ENCODE data around the gene LANCL2.
"Not testable (repeated sequence)": the region's sequence is repeated elsewhere in the genome, so short reads cannot be mapped to it uniquely, and the experiment has no call there.

LANCL2 gene, protein sequence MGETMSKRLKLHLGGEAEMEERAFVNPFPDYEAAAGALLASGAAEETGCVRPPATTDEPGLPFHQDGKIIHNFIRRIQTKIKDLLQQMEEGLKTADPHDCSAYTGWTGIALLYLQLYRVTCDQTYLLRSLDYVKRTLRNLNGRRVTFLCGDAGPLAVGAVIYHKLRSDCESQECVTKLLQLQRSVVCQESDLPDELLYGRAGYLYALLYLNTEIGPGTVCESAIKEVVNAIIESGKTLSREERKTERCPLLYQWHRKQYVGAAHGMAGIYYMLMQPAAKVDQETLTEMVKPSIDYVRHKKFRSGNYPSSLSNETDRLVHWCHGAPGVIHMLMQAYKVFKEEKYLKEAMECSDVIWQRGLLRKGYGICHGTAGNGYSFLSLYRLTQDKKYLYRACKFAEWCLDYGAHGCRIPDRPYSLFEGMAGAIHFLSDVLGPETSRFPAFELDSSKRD

DNA sequence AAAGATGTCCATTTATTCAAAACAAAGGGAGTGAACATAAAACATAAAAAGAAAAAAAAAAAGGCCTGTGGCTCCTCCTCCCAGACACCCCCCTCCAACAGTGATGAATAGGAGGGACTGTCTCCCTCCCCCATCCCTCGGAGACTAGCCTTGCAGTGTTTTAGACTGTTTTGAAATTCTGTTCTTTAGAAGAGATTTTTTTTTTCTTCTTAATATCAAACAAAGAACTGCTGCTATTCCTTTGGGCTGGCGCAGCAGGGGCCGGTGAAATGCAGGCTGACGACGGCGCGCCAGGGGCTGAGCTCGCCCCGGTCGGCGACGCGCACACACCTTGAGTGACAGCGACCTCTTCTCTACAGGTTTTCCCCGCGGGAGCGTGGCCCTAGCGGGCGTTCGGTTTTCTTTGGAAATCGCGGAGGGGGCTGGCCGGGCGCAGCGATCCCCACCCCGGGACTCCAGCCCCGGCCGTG is at the start of gene LANCL2:
TSS of gene LANCL2 (plus strand) at position 133 of the 470 bp plus-strand sequence. CDS start 689 bp downstream, outside the sequence.
- no peak for DNase-seq

DNA sequence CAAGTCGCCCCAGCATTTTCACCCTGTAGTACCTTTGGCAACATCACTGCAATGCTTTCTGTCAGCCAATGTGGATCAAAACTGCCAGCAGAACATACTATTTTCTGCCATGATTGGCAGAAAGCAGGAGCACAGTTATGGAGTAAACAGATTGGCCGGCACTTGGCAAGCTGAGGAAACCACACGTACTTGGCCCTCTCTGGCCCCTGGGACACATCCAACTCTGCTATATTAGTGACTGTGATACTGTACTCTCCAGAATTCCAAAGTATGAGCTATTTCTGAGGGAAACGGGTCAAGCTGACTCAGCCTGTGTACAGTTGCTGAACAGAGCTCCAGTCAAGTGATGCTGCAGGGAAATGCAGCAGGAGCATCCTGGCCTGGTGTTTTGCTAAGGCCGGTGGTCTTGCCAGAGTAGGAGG is 39.8 kb upstream of the LANCL2 start:
- no peak for DNase-seq

DNA sequence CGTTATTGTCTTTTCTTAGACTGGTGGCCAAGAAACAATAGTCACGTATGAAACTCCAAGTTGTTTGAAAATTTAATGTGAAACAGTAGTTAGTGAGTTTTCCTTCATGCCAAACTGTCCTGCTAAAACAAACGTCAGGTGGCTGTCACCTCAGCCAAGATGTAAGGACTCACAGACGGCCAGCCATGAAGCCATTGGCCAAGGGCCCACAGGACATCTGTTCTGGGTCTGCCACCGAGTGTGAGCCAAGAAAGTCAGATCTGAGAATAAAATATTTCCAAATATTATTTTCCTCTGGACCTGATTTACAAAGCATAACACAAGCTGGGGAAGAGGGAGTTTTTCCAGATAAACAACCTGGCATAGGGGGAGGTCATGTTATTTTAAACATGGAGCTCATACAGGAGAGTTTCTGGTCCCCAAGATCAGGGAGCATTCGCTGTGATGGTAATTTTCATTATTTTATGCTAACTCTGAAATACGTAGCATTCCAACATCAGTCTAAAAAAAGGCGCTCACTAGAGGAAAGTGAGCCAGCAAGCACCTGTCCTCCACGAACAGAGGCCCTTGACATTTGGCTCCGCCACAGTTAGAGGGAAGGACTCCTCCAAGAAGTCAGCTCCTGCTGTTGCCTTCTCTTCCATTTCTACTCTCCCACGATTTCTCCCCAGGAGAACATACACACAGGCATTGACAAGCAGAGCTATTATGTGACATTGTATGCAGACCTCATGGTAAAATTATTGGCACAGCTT is 38.9 kb upstream of the LANCL2 start:
- no peak for DNase-seq

DNA sequence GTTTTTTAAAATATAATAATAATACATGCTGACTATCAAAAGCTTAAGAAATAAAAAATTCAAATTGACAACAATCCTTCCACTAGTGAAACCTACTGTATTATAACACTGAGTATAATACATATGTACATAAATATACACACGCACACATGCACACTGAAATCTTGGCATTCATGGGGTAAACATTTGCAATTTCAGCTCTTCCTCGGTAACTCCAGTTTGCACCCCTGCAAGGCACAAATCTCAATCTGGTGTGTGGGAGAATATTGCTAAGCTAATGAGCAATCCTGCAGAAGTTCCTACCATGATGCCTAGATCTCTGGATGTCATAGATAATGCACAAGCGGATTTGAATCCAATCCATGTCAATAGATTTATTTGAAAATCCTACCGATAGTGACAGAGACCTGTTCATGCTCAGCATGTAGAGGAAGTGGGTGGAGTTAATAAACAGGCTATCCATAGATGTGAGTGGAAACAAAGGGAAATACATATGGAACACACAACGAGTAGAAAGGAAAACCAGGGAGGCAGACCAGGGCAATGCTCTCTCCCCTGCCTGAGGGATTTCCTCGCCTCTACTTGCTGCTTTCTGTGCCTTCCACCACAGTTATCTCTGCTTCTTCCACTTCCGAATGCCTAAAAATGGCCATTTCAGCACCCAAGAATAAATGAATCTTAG is 38.1 kb upstream of the LANCL2 start:
- no peak for DNase-seq

DNA sequence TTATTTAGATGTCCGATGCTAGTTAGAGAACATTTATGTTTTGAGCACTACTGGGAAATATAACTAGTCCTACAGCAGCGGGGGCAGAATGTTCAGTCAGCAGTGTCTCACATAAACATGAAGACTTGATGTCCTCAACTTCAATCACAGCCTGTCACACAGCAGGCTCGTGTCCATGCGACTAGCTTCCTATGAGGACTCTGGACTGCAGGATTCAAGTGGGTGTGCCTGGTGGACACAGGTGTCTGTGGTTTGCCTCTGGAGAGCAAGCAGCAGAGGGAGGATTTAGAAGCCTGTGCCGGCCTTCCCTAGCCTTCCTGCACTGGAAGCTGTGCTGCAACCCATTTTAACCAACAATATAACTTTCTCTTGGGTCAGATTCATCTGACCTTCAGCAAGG is 30.0 kb upstream of the LANCL2 start:
- DNase-seq = no peak

DNA sequence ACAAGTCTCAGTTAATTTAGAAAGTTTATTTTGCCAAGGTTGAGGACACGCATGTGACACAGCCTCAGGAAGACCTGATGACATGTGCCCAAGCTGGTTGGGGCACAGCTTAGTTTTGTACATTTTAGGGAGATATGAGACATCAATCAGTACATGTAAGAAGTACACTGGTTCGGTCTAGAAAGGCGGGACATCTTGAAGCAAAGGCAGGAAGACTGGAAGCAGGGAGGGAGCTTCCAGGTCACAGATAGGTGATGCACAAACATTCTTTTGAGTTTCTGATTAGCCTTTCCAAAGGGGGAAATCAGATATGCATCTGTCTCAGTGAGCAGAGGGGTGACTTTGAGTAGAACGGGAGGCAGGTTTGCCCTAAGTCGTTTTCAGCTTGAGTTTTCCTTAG is 29.4 kb upstream of the LANCL2 start:
- no peak for DNase-seq

DNA sequence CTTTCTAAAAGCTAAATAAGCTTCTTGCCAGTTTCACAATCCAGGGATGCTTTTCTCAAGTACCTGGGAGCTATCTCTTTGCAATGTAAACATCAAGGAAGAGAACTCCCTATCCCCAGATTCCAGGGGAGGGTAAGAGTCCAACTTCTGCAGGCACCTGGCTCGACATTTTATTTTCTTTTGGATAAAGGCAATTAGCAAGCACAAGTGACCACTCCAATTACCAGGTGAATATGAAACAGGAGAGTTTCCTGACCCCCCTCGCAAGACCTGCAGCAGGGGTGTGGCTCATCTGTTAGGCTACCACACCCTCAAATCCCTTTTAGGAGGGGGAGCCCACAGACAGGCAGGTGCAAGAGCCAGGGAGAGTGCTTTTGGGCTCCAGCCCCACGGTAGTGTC is 28.6 kb upstream of the LANCL2 start:
- DNase-seq = no peak

DNA sequence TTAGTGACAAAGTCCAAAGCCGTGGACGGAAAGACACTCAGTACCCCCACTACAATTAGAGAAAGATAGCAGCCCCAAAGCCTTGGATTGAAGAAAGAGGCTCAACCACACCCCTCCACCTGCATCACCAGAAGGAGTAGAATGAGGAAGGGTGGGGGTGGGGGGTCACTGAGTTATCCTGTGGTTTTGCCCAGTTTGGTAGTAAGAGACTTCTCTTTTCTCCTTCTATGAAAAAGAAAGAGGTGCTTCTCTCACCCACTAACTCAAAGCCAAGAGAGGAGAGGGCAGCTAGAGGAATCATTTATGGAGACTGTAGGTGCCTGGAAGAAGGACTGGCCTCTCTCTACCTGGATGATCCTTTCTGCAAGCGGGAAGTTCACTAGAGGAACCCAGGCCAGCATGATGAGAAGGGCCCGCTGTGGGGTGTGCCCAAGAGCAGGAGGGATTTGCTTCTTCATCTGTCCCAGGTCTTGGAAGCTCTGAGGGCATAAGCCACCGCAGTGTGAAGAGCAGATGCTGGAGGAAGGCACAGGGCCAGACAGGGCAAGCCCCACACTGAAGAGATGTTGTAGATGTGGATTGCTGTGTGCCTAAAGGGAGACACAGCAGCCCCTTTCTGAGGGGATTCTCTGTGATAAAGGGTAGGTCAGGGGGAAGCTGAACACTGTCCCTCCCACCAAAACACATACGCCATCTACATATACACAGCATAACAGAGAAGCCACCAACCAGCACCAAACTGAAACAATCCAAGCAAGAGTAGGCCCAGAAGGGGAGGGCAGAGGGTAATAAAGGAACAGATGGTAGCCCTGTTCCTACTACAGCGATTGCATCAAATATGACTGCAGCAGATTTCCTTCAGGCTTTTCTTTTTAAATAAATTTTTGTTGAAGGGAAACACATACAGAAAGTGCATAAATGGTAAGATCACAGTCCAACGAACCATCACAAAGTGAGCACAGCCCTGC is 25.8 kb upstream of the LANCL2 start:
- DNase-seq = no peak

DNA sequence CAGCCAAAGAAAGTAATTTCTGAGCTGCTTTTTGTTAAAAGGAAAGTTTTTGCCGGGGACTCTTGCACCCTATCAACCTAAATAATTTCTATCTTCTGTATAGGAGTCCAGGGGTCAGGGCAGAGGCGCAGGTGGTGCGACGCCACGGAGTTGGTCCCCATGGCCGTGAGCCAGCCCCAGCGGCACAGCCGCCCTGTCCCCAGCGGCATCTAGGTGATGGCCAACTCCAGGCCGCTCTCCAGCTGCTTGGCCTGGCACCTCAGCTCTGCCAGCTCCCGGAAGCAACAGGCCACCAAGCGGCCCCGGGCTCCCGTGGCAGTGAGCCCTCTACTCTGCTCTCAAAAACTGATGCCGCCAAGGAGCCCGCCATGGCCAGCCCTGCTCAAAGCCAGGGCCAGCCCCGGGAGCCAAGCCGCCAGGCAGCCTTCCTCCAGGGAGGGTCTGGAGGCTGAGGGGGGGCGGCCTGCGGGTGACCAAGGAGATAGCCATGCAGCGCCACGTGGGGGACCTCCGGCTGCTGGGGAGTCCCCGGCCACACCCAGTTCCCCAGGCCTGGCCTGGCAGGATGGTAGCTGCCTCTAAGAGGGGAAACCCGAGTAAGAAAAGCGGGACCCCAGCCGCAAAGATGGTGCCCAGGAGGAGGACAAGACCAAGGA is 22.8 kb upstream of the LANCL2 start:
- no peak for DNase-seq

DNA sequence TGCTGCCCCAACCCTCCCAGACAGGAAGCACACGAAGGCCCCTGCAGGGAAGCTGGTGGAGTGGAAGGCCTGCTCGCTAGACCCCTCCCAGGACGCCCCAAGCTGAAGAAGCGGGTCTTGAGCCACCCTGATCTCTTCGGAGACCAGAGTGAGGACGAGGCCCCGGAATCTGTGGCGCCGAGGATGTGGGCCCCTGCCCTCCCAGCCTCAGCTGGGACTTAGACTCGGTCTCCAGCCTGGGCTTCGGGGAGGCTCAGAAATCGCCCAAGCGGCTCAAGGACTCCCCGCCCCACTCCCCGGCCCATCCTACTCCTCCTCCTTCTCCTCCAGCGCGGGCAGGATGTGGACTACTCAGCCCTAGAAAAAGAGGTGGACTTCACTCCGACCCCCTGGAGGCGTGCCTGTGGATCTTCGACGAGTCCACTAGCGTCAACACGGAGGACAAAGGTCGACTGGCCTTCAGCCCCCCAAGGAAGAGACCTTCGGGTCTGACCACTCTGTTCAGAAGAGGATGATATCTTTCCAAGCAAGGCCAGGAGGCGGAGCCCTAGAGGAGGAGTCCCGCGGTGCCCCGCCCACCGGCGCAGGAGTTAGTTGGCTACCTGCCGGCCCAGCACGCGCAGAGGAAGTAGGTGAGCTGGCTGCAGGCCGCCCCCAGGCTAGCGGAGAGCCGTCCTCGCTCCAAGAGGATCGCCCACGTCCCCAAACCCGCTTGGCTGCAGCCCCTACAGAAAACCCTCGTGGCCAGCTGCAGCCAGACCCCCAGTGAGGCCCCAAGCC is 21.9 kb upstream of the LANCL2 start:
- no peak for DNase-seq

DNA sequence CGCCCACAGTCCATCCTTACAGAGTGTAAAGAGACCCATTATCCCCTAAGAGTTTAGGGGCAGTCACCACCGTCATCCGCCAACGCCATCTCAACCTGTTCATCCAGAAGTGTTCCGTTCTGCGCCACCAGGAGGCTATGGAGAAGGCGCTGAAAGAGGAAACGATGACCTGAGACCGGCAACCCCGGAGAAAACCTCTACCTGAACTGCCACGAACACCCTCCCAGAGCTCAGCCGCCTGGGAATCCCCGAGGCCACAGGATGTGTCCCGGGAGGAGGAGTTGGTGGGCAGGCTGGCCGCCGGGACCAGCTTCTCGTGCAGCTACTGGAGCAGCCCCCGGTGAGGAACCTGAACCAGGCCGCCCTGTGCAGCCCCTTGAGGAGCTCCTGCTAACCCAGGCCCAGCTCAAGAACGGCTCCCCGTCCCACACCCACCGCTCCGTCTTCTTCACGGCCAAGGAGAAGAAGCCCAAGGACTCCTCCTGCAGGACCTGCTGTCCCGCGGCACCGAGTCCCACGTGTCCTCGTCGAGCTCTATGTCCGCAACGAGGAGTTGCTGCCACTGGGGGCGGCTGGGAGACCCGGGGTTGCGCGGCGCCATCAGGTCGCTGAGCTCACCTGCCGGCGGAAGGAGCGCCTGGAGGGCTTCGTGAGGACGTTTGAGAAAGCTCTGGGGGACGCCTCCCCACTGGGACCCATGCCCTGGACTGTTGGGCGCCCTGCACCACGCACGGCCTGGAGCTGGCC is 21.1 kb upstream of the LANCL2 start:
- DNase-seq = no peak

DNA sequence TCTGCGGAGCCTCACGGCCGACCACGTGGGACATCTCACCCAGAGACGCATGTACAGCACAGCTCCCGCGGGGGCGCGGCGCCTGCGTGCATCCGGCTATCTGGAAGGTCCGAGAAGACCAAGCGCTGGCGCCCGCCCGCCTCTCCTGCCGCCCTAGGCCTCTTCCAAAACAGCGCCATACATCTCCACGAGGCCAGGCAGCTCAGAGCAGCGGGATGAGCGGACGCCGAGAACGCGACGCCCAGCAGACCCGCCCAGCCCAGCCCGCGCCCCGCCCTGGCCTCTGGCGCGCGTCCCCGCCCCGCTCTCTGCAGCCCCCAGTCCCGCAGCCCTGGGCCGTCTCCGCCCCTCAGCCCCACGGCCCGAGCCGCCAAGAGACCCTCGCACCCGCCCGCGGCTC is 20.3 kb upstream of the LANCL2 start:
- DNase-seq = no peak

DNA sequence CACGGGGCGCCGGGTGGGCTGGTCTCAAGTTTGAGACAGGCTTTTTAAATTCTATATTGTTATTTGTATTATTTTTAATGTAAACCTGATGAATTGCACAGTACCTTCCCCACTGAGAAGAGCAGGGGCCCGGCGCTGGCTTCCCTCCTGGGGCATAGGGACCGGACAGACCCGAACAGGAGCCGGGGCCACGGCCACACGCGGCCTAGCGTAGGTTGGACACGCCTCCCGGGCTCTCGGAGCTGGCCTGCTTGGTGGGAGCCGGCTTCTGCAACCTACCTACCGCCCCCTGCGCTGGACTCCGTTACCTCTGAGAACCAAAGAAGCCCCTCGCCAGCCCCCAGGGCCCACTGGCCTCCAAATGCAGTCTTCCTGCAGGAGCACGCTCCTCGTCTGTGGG is 19.8 kb upstream of the LANCL2 start:
- no peak for DNase-seq

DNA sequence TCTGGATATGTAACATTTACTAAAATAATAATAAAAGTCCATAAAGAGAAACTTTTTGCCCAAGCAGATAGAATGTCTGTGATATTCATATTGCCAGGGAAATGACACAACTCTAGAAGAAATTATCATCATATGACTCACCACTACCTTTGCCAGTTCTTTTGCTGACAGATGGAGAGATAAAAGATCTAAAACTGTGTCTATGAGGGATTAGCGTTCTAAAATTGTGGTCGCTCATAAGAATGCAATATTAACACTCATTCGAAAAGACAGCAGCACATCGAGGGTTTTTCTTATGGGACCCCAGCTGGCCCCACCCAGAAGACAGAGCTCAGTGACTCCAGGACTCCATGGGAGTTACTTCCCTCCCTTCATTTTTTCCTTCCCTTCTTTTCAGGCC is 16.6 kb upstream of the LANCL2 start:
- DNase-seq = no peak

DNA sequence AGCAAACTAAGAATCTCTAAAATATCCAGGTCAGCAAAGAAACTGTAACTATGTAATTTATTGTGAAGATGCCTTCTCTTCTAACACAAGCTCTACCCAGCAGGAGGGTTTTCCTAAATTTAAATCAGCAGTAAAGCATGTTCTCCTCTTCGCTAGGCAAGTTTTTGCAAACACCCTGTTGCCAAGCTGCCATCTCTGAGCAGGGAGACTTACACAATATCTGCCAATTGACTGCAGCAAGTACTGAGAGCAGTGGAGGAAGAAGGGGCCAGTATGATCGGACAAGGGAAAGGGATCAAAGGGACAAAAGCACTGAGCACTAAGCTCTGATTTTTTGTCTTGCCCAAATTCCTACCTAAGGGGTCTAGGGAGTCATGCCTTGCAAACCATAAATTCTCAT is 16.0 kb upstream of the LANCL2 start:
- DNase-seq = no peak

DNA sequence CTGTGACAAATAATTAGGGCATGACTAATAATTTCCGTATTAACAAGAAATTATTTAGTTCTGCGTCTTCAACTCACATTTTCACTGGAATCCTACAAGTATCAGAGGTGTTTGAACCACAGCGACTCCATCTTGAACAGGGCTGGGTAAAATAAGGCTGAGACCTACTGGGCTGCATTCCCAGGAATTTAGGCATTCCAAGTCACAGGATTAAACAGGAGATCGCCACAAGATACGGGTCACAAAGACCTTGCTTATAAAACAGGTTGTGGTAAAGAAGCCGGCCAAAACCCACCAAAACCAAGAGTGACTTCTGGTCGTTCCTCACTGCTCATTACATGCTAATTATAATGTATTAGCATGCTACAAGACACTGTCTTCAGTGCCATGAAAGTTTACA is 14.9 kb upstream of the LANCL2 start:
- DNase-seq = no peak

DNA sequence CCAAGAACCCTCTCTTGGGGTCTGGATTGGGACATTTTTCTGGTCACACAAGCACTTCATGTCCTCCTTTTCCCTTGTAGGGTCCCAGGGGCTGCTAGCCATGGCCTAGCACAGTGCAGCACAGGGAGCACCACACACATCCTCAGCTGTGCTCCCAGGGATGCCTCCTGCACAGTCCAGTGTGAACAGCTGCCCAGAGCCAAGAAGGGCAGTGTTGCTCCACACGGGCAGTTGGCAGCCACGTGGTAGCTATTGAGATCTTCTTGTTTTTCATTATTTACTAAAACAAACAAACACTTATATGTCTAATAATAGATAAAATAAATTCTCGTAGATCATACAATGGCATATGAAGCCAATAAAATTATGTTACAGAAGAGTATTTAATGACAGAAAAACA is 13.9 kb upstream of the LANCL2 start:
- DNase-seq = no peak

DNA sequence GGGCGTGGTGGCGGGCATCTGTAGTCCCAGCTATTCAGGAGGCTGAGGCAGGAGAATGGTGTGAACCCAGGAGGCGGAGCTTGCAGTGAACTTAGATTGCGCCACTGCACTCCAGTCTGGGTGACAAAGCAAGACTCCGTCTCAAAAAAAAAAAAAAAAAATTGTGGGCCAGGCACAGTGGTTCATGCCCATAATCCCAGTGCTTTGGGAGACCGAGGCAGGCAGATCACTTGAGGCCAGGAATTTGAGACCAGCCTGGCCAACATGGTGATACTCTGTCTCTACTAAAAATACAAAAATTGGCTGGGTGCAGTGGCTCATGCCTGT is 12.2 kb upstream of the LANCL2 start:
- not testable (repeated sequence) for DNase-seq

DNA sequence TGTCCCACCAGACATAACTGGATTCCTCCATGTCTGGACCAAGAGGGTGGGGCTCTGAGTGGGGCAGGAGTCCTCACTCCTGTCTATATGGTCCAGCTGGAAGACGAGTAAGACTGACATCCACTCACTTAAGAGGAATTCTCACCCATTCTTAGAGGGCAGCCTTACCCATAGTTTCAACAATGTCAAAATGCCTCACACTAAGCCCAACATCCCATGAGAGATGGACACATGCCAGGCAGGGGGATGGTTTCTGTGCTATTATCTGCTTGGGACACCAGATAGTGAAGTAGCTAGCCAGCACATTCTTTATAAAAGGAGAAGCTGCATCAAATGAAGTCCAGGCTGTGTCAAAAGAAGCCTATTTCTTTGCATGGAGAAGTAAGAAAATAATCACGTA is 4.7 kb upstream of the LANCL2 start:
- DNase-seq = no peak

DNA sequence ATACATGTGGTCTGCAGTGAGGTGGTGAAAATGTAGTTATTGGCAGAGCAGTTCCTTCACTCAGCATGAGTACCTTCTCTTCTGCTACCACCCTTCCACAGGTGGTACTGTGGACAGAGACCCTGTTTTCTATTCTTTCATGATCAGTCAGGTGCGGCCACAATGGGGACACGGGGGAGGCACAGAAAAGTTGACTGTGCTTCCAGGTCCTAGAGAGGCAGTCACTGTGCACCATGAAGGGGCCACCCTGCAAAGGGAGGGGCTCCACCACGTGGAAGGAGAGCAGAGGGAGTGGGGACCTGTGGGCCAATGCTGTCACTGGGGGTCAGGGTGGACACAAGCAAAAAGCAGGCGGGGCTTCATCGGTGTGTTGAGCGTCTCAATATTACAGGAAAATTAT is 3.6 kb upstream of the LANCL2 start:
- no peak for DNase-seq
